ENCODE results near the gene POU2F1.

The POU2F1 gene

DNA sequence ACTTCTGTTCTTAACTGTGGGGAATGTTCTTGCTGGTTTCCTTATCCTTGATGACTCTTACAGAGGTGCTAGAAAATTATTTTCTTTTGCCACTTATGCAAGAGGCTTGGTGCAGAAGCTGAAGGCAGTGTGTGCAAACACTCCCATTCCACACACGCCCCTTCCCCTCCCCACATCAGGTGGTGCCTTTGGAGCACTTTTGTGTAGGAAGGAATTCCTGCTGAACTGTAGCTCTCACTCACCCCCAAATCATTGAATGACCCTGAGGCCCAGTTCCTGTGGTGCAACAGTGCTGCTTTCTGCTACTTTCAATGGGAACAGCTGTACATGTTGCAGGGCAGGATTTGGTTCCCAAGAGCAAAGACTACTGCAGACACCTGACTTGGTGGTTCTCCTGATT, 195.8 kb downstream of the POU2F1 start:
- TF ChIP-seq, protein P1, sequence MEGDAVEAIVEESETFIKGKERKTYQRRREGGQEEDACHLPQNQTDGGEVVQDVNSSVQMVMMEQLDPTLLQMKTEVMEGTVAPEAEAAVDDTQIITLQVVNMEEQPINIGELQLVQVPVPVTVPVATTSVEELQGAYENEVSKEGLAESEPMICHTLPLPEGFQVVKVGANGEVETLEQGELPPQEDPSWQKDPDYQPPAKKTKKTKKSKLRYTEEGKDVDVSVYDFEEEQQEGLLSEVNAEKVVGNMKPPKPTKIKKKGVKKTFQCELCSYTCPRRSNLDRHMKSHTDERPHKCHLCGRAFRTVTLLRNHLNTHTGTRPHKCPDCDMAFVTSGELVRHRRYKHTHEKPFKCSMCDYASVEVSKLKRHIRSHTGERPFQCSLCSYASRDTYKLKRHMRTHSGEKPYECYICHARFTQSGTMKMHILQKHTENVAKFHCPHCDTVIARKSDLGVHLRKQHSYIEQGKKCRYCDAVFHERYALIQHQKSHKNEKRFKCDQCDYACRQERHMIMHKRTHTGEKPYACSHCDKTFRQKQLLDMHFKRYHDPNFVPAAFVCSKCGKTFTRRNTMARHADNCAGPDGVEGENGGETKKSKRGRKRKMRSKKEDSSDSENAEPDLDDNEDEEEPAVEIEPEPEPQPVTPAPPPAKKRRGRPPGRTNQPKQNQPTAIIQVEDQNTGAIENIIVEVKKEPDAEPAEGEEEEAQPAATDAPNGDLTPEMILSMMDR (IDR thresholded peaks at IDR 0.05; ENCODE audit: low read depth, low read length) = no peak
- DNase-seq (ENCODE audit: extremely low read depth, low read depth) = no peak

DNA sequence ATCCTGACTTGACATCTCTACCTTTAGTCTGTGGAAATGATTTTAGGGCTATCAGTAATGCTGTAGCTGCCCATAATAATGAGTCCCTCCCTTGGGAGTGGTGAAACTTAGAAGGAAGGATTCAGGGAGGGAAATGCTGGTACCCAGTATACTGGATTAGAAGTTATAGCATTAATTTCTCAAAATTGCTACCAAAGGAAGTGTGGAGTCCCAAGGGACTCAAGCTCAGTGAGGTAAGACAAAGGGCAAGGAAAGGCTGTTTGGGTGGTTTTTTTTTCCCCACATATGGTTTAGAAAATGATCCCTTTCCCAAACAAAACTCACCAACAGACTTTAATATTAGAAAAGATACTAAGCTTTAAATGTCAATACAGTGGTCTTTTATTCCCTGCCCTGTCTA, 197.7 kb downstream of the POU2F1 start:
- TF ChIP-seq, protein P1 (IDR thresholded peaks at IDR 0.05; ENCODE audit: low read depth, low read length) = no peak

DNA sequence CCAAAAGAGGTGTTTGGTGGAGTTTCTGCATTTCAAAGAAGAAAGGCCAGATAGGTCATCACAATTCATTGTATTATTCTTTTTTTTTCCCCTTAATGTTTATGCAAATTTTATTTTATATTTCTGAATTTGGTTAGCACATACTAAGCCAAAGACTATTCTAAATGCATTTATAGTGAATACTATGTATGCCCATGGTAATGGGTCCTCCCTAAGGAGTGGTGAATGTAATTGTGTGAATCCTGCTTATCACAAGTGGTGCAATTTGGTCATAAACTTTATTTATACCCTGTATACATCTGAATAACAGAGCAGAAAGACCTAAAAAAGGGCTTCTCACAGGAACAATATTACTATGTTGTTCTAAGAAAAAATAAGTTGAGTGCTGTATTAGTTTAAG, 198.6 kb downstream of the POU2F1 start:
- TF ChIP-seq, protein P1 (IDR thresholded peaks at IDR 0.05; ENCODE audit: low read depth, low read length) = no peak
- no peak for DNase-seq (ENCODE audit: extremely low read depth, low read depth)

More for the DNA sequence above, 197.7 kb downstream of the POU2F1 start:
- no peak for DNase-seq (ENCODE audit: extremely low read depth, low read depth)

DNA sequence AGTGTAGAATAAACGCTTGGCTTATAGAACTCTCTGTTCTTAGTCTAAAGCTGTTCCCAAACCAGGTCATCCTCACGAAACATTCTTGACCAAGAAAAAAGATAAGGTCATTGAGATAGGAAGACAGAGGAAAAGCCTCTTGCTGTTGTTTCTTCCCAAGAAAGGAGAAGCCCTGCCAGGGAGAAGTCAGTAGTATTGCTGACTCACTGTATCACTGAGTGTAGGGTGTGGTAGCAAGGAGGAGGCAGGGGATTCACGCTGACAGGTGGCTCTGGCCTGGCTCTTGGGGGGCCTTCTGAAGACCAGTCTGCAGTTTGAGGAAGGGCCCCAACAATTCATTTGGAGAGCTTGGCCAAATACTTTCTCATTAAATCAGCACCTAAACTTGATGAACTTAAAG, 199.8 kb downstream of the POU2F1 start:
- DNase-seq (ENCODE audit: extremely low read depth, low read depth) = no peak
- TF ChIP-seq, protein P1 (IDR thresholded peaks at IDR 0.05; ENCODE audit: low read depth, low read length) = no peak

DNA sequence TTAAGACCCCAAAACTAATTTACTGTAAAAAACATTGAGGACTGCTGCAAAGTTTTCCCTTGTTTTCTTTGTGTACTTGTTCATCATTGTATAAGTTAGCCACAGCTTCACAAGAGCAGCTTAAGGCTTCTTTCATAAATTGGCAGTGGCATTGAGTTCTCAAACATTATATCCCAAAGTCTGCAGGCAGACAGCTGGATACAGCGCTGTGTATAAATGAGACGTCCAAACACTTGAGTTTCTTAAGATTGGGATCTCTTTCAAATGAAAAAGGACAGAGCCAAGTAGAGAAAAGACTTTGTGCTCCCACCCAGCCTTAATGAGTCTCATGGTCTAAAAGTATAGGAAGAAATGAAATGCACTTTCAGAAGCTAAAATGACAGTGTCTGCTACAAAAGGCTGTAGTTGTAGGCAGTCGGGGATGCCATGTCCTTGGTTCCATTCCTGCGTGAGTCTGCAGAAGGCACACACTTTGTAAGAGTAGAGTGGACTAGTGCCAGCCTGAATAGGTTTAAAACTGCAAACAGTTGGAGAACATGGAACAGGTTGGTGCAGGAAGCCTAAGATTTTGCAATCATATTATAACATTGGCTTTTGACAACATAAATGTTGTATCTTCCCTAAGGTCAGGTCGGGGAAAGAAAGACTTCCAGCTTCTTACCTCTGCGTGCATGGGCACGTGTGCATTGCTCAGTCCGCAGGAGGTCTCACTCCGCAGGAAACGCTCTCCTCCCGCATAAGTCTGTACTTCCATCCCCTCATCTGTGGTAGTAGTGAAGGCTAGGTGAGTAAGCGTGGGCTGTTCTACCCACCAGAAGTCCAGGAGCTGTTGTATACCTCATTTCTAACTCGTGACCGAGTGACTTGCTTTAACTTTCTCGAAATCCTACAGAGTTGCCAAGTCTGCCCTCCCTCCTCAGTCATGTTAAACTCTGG, 203.3 kb downstream of the POU2F1 start:
- no peak for DNase-seq (ENCODE audit: extremely low read depth, low read depth)

DNA sequence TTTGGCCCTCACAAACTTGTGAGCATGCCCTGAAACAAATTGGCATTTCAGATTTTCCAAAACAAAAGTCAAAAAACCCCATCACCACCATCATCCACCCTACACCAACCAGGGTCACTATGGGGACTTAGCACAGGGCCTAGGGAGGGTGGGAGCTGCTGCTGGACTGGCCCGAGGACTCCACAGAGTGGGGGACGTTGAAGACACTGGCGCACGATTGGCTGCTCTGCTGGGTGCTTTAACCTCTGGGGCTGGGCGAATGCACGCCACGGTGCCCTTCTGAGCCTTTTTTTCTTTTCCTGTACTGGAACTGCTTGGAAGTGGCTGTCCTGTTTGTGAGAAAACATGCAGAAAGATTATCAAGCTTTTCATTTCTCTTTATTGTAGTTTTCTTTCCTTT, 204.8 kb downstream of the POU2F1 start:
- DNase-seq (ENCODE audit: extremely low read depth, low read depth) = no peak
- TF ChIP-seq, protein P1 (IDR thresholded peaks at IDR 0.05; ENCODE audit: low read depth, low read length) = no peak

More for the DNA sequence above, 203.3 kb downstream of the POU2F1 start:
- TF ChIP-seq, protein P1 (IDR thresholded peaks at IDR 0.05; ENCODE audit: low read depth, low read length) = no peak

DNA sequence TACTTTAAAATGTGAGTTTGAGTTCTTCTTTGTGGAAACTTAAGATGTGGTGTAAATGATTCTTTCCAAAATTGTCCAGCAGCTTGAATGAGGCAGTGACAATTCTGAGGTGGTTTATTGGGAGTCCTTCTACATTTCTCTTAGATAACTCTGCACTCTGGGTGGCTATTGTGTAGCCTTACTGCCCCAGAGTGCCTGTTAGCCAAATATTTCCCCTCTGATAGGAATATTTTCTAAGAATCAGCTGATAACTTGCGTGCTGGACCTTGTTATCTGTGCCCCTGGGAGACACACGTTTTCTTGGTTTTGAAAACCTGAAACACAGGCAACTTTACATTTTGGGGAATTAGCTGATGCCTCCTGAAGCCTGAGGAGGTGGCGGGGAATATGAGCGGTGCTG, 206.0 kb downstream of the POU2F1 start:
- TF ChIP-seq, protein P1 (IDR thresholded peaks at IDR 0.05; ENCODE audit: low read depth, low read length) = no peak
- DNase-seq (ENCODE audit: extremely low read depth, low read depth) = no peak
